H1 (cell line): ENCODE data around the gene VSIG10.

Source experiments
- CTCF ChIP-seq, 3 experiments: IDR thresholded peaks; 1 replicate in 2 of 3; 2 replicates in 1 of 3; pipeline versions ENCODE4 v1.5.1 to v1.6.1; 2011; ENCODE audit warnings: low read length in 3 of 3, mild to moderate bottlenecking in 3 of 3, inconsistent platforms in 2 of 3, low read depth in 1 of 3, moderate library complexity in 1 of 3; ENCODE audit not compliant: insufficient read depth in 1 of 3; ENCODE audit errors: control extremely low read depth in 1 of 3
- E2F6 ChIP-seq: IDR thresholded peaks from 2 replicates; pipeline ENCODE4 v1.6.1; 2012; ENCODE audit warnings: inconsistent platforms
- POLR2A ChIP-seq, 2 experiments: IDR thresholded peaks; 1 replicate in 1 of 2; 2 replicates in 1 of 2; pipeline ENCODE4 v1.6.1; 2011; ENCODE audit warnings: low read depth in 2 of 2, low read length in 2 of 2, mild to moderate bottlenecking in 2 of 2; ENCODE audit errors: control extremely low read depth in 1 of 2
- POLR2AphosphoS5 ChIP-seq: IDR thresholded peaks from 2 replicates; pipeline ENCODE4 v1.6.1; 2011; ENCODE audit warnings: low read depth, low read length

GRCh38 chr12:118035190-118036041 is 68.4 kb downstream of the VSIG10 start:
- TF ChIP-seq CTCF (IDR thresholded peaks at IDR 0.05; ENCODE audit: control extremely low read depth in 1 of 3, insufficient read depth in 1 of 3, low read depth in 1 of 3, low read length in 3 of 3) = peak in 1 of 3 experiments; percentile 12; a peak in 1 of 4 replicates
- no peak for TF ChIP-seq POLR2A (IDR thresholded peaks at IDR 0.05; ENCODE audit: control extremely low read depth in 1 of 2, low read depth in 2 of 2, low read length in 2 of 2)
- no peak for TF ChIP-seq POLR2AphosphoS5
- no peak for TF ChIP-seq E2F6
